ENCODE measurements around the gene SLC49A3.

DNA sequence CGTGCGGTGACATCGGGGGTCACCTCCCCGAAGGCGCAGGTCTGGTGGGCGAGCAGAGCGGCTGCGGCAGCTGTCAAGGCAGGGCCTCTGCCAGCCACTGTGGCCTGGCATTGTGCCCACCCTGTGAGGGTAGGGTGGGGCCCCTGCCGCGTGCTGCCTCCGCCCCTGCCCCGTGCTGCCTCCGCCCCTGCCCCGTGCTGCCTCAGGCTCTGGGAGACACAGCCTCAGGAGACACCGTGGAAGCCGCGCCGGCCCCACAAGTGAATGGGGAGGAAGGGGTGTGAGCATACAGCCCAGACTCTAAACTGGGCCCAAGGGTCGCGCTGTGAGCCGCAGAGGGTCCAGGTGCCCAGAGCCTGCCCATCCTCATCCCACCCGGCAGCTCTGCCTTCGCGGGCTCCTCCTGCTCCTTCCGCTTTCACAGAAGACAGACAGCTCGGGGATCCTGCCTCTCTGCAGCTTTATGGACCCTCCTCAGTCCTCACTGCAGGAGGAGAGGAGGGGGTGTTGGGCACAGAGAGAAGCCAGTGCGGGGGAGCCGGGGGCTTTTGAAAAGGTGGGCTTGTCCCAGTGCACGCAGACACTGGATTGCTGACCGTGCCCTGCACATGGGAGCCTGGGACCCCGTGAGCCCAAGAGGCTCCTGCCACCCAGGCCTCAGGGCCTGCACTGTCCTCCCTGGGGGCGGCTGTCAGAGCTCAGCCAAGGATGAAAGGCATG lies 44.1 kb upstream of the SLC49A3 start:
- TF ChIP-seq POLR2A (IDR thresholded peaks at IDR 0.05; ENCODE audit: low read length) (no peak), GATA1 (IDR thresholded peaks at IDR 0.05; ENCODE audit: low read depth, low read length) (no peak)

All from erythroblast (primary cell).